Measurements from ENCODE around the gene BCAP31.
"Not testable (repeated sequence)": the region's sequence is repeated elsewhere in the genome, so short reads cannot be mapped to it uniquely, and the experiment has no call there.

The BCAP31 gene

GRCh38 chrX:153702336-153703035, 21.7 kb downstream of the BCAP31 start:
- ChIA-PET CTCF (no interaction called here), POLR2A (no interaction called here)
- TF ChIP-seq CTCF (IDR thresholded peaks at IDR 0.05; ENCODE audit: insufficient read depth, low read length, missing control alignments) = no peak
- H3K4me3 ChIP-seq (ENCODE audit: low read depth, low read length) = no peak overlapping the region
- no peak for DNase-seq (ENCODE audit: low read depth, low spot score)

- ChIA-PET POLR2A (no interaction called here), CTCF (no interaction called here)
- TF ChIP-seq CTCF (IDR thresholded peaks at IDR 0.05; ENCODE audit: insufficient read depth, low read length, missing control alignments) = no peak
- no peak overlapping the region for H3K4me3 ChIP-seq (ENCODE audit: low read depth, low read length)
- no peak for DNase-seq (ENCODE audit: low read depth, low spot score)
These were observed 22.5 kb downstream of the BCAP31 start for GRCh38 chrX:153701706-153702105.

- CTCF ChIA-PET = no interaction called here
- POLR2A ChIA-PET = no interaction called here
These were observed 23.2 kb downstream of the BCAP31 start for GRCh38 chrX:153700967-153701366.

GRCh38 chrX:153700376-153700945, 23.7 kb downstream of the BCAP31 start:
- CTCF ChIA-PET = no interaction called here
- H3K4me3 ChIP-seq (ENCODE audit: low read depth, low read length) = no peak overlapping the region
- no peak for TF ChIP-seq CTCF (IDR thresholded peaks at IDR 0.05; ENCODE audit: insufficient read depth, low read length, missing control alignments)
- POLR2A ChIA-PET = no interaction called here
- no peak for DNase-seq (ENCODE audit: low read depth, low spot score)

More at GRCh38 chrX:153700967-153701366, 23.2 kb downstream of the BCAP31 start:
- H3K4me3 ChIP-seq (ENCODE audit: low read depth, low read length) = no peak overlapping the region
- no peak for TF ChIP-seq CTCF (IDR thresholded peaks at IDR 0.05; ENCODE audit: insufficient read depth, low read length, missing control alignments)
- no peak for DNase-seq (ENCODE audit: low read depth, low spot score)

- DNase-seq (ENCODE audit: low read depth, low spot score); H3K4me3 ChIP-seq (ENCODE audit: low read depth, low read length); POLR2A ChIA-PET; CTCF ChIA-PET: not testable (repeated sequence)
These were observed 24.3 kb downstream of the BCAP31 start for GRCh38 chrX:153699784-153700371.

GRCh38 chrX:153699210-153699783, 24.9 kb downstream of the BCAP31 start:
- POLR2A ChIA-PET; DNase-seq (ENCODE audit: low read depth, low spot score); H3K4me3 ChIP-seq (ENCODE audit: low read depth, low read length): not testable (repeated sequence)
- CTCF ChIA-PET = interaction anchor here (0.9 to 1.5 kb wide), 2 partner anchors 9 to 90 kb away, joined by 3 to 8 read pairs; no protein-coding TSS in a partner anchor
